Thyroid gland (tissue), 4 donors: Measurements from ENCODE around the gene ELAC2.

Source experiments
- POLR2A ChIP-seq, 2 donors: fragments of 450-650 bp; IDR thresholded peaks; one replicate each; pipeline ENCODE4 v1.6.1; 2017; ENCODE audit warnings: antibody characterized with exemption in 2 of 2, mild to moderate bottlenecking in 2 of 2, moderate library complexity in 1 of 2
- TF ChIP-seq, protein P1 (sequence below), 6 experiments: fragments of 200-600 bp in 3 of 6; fragments of 450-650 bp in 3 of 6; sonication (generic) in 3 of 6; IDR thresholded peaks; one replicate each; pipeline ENCODE4 v1.5.1; 2016 to 2019; ENCODE audit warnings: antibody characterized with exemption in 6 of 6, mild to moderate bottlenecking in 2 of 6, inconsistent platforms in 1 of 6, moderate library complexity in 1 of 6

DNA sequence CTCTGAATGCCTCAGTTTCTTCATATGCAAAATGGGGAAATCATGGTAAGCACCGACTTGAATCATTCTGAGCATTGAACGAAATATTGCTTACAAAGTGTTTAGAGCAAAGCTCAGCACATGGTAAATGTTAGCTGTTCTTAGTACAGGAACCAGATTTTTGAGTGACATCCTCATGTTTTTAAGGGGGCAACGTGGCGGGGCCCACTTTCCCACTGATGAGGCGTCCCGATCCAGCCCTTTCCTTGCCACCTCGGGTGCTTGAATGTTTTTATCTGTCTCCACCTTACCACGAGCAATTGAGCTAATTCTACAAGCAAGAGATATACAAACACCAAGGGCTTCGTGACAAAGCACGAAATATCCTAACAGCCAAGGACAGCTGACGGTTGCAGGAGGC, 49.9 kb downstream of the ELAC2 start:
- TF ChIP-seq, protein P1, sequence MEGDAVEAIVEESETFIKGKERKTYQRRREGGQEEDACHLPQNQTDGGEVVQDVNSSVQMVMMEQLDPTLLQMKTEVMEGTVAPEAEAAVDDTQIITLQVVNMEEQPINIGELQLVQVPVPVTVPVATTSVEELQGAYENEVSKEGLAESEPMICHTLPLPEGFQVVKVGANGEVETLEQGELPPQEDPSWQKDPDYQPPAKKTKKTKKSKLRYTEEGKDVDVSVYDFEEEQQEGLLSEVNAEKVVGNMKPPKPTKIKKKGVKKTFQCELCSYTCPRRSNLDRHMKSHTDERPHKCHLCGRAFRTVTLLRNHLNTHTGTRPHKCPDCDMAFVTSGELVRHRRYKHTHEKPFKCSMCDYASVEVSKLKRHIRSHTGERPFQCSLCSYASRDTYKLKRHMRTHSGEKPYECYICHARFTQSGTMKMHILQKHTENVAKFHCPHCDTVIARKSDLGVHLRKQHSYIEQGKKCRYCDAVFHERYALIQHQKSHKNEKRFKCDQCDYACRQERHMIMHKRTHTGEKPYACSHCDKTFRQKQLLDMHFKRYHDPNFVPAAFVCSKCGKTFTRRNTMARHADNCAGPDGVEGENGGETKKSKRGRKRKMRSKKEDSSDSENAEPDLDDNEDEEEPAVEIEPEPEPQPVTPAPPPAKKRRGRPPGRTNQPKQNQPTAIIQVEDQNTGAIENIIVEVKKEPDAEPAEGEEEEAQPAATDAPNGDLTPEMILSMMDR (IDR thresholded peaks at IDR 0.05), result no peak
- TF ChIP-seq POLR2A (IDR thresholded peaks at IDR 0.05), result no peak
